ENCODE measurements around the gene HLA-DOB. TPM values are rescaled to one million over a fixed set of nuclear protein-coding genes. Genes with fewer than 3 reads are reported as not detected.

The HLA-DOB gene
- total RNA-seq = 10 to 100 TPM; 15.6 to 17.0 TPM

DNA sequence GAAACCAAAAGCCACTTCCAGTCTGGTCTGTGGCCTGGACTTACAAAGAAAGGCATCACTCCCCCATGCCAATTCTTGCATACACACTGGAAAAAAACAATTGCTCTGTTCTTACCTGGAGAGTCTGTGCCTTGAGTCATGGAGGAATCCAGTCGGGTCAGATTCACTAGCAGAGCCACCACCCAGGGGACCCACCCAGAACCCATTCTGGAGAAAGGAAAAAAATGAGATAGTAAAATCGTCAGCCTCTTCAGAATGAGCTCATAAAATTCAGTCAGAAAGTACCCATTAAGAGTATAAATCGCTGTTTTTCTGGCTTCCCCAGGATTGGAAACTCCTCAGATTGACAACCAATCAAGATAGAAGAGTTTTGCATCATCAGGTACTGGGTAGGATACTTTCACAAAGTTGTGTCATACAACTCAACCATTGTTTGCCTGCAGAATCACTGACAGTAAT lies at the start of gene HLA-DOB:
HLA-DOB (minus strand) TSS at position 257 of the 459 bp plus-strand sequence; CDS start at position 206, 51 bp downstream.
- Mint-ChIP-seq H3K36me3 (ENCODE audit: low read depth) (peaks cover 45% of the 10 kb centered on the region), H3K4me1 (ENCODE audit: low read depth) (peaks cover 16% of the 10 kb centered on the region), H3K27ac (no peak within 1 kb of the TSS), H3K27me3 (ENCODE audit: low read depth) (no peaks in the 10 kb centered on the region), H3K4me3 (no peak within 1 kb of the TSS), H3K9me3 (ENCODE audit: insufficient read depth) (no peaks in the 10 kb centered on the region)
- DNase-seq (no peak), ATAC-seq (no peak)
- POLR2A ChIA-PET = no interaction called here
- CTCF ChIA-PET = no interaction called here

DNA sequence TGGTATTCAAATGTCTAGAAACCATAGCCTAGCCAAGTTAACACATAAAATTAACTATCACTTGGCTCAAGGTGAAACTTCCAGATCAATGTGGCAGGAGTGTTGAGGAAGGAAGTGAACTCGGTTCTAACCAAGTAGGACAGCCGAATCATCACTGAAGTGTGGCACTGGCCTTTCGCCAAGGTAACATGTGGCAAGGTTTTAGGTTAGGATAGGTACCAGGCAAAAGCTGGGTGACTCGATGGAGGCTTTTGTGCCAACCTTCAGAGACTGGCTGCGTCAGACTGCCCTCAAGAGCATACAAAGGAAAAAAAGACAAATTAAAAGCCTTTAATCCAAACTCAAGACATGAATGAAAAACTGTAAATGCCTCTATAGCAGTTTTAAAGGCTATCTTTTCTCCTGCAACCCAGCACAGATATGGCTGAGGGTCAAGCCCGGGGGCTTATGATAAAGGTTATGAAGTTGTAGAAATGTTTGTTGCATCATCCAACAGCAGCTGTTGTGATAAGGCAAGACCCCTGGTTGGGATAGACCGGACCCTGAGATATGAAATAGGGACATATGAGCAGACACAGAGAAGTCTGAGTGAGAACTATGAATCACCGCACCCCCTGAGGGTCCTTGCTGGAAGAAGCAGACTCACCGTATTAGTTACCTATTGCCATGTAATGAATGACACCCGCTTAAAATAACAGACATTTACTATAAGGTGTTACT lies 49.1 kb upstream of the HLA-DOB start:
- ChIA-PET CTCF (interaction anchor here (0.5 to 10.6 kb wide), 3 partner anchors 9 to 40 kb away, joined by 3 to 512 read pairs (median 236); partner anchors contain the start of genes PSMB8, PSMB9, TAP1 and TAP2), POLR2A (interaction anchor here (1.0 to 10.3 kb wide), 3 partner anchors 11 to 106 kb away, joined by 3 to 240 read pairs (median 82); partner anchors contain the start of genes PSMB8, PSMB9, TAP1 and TAP2)
- peaks cover 35% of the 10 kb centered on the region for H3K4me1 Mint-ChIP-seq (ENCODE audit: low read depth)
- peaks cover 29% of the 10 kb centered on the region for H3K36me3 Mint-ChIP-seq (ENCODE audit: low read depth)
- no peaks in the 10 kb centered on the region for H3K9me3 Mint-ChIP-seq (ENCODE audit: insufficient read depth)
- DNase-seq (no peak), ATAC-seq (no peak)
- H3K4me3 Mint-ChIP-seq = no peak overlapping the region
- H3K27ac Mint-ChIP-seq = peak overlapping the region; percentile 66
- peaks cover 3% of the 10 kb centered on the region for H3K27me3 Mint-ChIP-seq (ENCODE audit: low read depth)

DNA sequence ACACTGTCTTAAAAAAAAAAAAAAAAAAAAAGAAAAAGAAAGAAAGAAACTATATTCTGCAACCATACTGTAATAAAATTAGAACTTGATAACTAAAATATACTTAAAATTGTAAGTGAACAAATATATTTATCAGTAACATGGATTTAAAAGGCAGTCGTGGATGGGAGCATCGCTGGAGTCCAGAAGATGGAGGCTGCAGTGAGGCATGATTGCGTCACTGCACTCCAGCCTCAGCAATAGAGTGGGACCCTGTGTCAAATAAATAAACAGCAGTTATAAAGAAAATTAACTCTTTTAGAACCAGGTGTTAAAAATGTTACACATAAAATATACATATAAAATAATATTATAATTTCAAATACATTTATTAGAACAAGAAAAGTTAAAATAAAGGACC lies 45.9 kb upstream of the HLA-DOB start:
- Mint-ChIP-seq H3K9me3 (ENCODE audit: insufficient read depth) (no peaks in the 10 kb centered on the region), H3K4me1 (ENCODE audit: low read depth) (peaks cover 54% of the 10 kb centered on the region), H3K36me3 (ENCODE audit: low read depth) (peaks cover 51% of the 10 kb centered on the region), H3K27me3 (ENCODE audit: low read depth) (no peaks in the 10 kb centered on the region), H3K4me3 (no peak overlapping the region), H3K27ac (no peak overlapping the region)
- ATAC-seq (no peak), DNase-seq (no peak)
- POLR2A ChIA-PET = interaction anchor here (1.3 to 10.3 kb wide), 3 partner anchors 9 to 109 kb away, joined by 5 to 240 read pairs (median 12); partner anchors contain the start of genes PSMB8, PSMB9, TAP1 and TAP2
- CTCF ChIA-PET = interaction anchor here (1.6 to 10.6 kb wide), 3 partner anchors 6 to 122 kb away, joined by 5 to 512 read pairs (median 236); partner anchors contain the start of genes PSMB8, PSMB9, TAP1 and TAP2

DNA sequence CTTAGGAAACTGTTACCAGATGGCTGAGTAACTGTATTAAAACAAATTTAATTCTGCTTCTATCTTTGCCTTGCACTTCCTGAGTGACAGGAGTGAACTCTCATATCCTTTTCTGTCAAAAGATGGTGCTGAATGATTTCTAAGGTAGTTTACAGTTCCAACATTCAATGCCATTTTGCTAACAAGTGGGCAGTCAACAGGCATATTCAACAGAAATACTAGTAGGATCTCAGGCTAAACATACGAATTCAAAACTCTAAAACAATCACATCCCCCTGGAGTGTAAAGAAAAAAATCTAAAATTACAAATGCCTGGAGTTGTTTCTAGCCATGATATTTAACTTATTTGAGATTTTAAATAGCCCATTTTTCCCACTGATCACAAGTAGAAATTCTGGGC lies 43.9 kb upstream of the HLA-DOB start:
- Mint-ChIP-seq H3K27me3 (ENCODE audit: low read depth) (no peaks in the 10 kb centered on the region), H3K4me1 (ENCODE audit: low read depth) (peaks cover 51% of the 10 kb centered on the region), H3K9me3 (ENCODE audit: insufficient read depth) (no peaks in the 10 kb centered on the region), H3K27ac (no peak overlapping the region), H3K36me3 (ENCODE audit: low read depth) (peaks cover 69% of the 10 kb centered on the region), H3K4me3 (no peak overlapping the region)
- POLR2A ChIA-PET = interaction anchor here (9.1 kb wide), 1 partner anchor 19 kb away, joined by 812 read pairs; the partner anchor contains the start of genes PSMB8 and TAP2
- DNase-seq (no peak), ATAC-seq (no peak)
- CTCF ChIA-PET = interaction anchor here (8.0 to 9.6 kb wide), 2 partner anchors 7 to 21 kb away, joined by 236 to 400 read pairs; partner anchors contain the start of gene TAP2

DNA sequence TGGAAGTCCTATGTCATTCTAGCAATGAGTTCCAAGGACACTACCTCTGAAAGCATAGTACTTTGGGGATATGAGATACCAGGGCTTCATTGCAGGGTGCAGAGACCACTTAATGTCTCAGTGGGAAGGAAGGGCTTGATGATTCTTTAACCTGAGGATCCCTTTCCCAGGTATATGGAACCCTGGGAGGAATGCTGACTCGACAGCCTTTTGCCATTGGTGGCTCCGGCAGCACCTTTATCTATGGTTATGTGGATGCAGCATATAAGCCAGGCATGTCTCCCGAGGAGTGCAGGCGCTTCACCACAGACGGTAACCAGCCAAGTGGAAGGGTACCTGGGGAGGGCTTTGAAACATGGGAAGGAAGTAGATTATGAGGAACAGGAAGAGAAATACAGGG lies 41.4 kb upstream of the HLA-DOB start:
- POLR2A ChIA-PET = interaction anchor here (0.7 to 9.1 kb wide), 5 partner anchors 10 to 126 kb away, joined by 3 to 812 read pairs (median 4); partner anchors contain the start of genes PSMB8 and TAP2
- Mint-ChIP-seq H3K4me1 (ENCODE audit: low read depth) (peaks cover 48% of the 10 kb centered on the region), H3K27ac (peak overlapping the region; percentile 60), H3K9me3 (ENCODE audit: insufficient read depth) (no peaks in the 10 kb centered on the region), H3K36me3 (ENCODE audit: low read depth) (peaks cover 78% of the 10 kb centered on the region), H3K27me3 (ENCODE audit: low read depth) (no peaks in the 10 kb centered on the region), H3K4me3 (no peak overlapping the region)
- ATAC-seq (no peak), DNase-seq (no peak)
- CTCF ChIA-PET = interaction anchor here (0.9 to 9.6 kb wide), 7 partner anchors 9 to 126 kb away, joined by 3 to 400 read pairs (median 6); partner anchors contain the start of genes BRD2 and TAP2

DNA sequence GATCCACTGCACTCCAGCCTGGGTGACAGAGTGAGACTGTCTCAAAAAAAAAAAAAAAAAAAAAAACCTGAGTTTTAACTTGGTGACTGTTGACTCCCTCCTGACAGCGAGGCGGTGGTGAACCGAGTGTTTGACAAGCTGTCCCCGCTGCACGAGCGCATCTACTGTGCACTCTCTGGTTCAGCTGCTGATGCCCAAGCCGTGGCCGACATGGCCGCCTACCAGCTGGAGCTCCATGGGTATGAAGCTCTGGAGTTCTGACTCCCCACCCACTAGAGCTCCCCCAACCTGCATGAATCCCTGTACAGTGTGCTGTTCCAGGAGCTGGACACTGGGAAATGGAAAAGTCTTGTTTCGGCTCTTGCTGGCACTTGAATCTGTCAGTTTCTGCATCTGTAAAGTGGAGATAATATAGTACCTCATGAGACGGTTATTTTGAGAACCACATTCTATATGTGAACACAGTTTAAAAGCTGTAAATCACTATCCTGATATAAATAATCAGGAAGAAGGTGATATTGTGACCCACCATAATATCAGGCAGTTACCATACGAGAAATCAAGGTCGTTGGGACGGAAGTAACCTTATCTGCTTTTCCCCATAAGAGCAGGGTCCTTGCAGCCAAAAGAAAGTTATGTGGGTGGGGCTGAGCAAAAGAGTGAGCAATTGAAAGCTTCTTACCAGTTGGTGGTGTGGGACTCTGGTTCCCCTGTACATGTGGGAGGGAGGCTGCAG lies 40.5 kb upstream of the HLA-DOB start:
- DNase-seq (no peak), ATAC-seq (no peak)
- Mint-ChIP-seq H3K9me3 (ENCODE audit: insufficient read depth) (no peaks in the 10 kb centered on the region), H3K27me3 (ENCODE audit: low read depth) (no peaks in the 10 kb centered on the region), H3K27ac (peak overlapping the region; percentile 60), H3K4me1 (ENCODE audit: low read depth) (peaks cover 48% of the 10 kb centered on the region), H3K4me3 (no peak overlapping the region), H3K36me3 (ENCODE audit: low read depth) (peaks cover 82% of the 10 kb centered on the region)
- POLR2A ChIA-PET = interaction anchor here (0.6 to 9.1 kb wide), 7 partner anchors 10 to 127 kb away, joined by 3 to 812 read pairs (median 4); partner anchors contain the start of genes PSMB8 and TAP2
- CTCF ChIA-PET = interaction anchor here (0.5 to 9.6 kb wide), 7 partner anchors 10 to 625 kb away, joined by 3 to 400 read pairs (median 9); partner anchors contain the start of genes BRD2, HLA-DMA and TAP2

DNA sequence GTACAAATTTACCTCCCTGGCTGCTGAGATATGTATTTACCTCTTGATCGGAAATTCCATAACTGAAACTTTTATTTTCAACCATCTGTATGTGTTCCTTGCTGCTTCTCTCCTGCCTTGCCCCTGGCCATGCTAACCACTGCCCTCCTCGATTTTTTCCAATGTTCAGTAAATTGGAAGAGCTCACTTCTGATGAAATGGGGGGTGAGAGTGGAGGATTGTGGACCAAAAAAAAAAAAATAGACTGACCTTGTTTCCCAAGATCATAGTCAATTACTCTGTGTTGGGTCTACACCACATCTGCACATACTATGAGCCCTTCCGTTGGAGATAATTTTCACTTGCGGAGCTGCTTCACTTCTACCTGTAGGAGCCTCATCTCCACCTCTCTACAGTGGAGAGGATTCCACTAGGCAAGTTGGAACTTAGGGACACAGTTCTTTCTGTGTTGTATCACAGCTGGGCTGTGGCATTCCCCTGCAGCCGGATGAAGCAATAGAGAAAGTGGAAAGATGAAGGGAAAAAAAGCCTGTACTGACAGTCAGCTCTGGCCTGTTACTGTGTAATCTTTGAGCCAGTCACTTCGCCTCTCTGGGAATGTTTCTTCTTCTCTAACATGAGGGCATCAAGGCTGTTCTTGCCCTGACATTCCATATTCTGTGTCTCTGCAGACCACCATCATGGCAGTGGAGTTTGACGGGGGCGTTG lies 38.8 kb upstream of the HLA-DOB start:
- peak; percentile 19 for DNase-seq
- no peaks in the 10 kb centered on the region for H3K9me3 Mint-ChIP-seq (ENCODE audit: insufficient read depth)
- peaks cover 84% of the 10 kb centered on the region for H3K36me3 Mint-ChIP-seq (ENCODE audit: low read depth)
- peak overlapping the region; percentile 100 for H3K27ac Mint-ChIP-seq
- ChIA-PET CTCF (interaction anchor here (0.8 to 9.6 kb wide), 12 partner anchors 11 to 611 kb away, joined by 3 to 400 read pairs (median 8); partner anchors contain the start of genes HLA-DMA, PSMB8 and TAP2), POLR2A (interaction anchor here (1.0 to 9.1 kb wide), 7 partner anchors 9 to 394 kb away, joined by 3 to 812 read pairs (median 21); partner anchors contain the start of genes BRD2, PSMB8 and TAP2)
- no peak for ATAC-seq
- peak overlapping the region; percentile 97 for H3K4me3 Mint-ChIP-seq
- peaks cover 55% of the 10 kb centered on the region for H3K4me1 Mint-ChIP-seq (ENCODE audit: low read depth)
- no peaks in the 10 kb centered on the region for H3K27me3 Mint-ChIP-seq (ENCODE audit: low read depth)

DNA sequence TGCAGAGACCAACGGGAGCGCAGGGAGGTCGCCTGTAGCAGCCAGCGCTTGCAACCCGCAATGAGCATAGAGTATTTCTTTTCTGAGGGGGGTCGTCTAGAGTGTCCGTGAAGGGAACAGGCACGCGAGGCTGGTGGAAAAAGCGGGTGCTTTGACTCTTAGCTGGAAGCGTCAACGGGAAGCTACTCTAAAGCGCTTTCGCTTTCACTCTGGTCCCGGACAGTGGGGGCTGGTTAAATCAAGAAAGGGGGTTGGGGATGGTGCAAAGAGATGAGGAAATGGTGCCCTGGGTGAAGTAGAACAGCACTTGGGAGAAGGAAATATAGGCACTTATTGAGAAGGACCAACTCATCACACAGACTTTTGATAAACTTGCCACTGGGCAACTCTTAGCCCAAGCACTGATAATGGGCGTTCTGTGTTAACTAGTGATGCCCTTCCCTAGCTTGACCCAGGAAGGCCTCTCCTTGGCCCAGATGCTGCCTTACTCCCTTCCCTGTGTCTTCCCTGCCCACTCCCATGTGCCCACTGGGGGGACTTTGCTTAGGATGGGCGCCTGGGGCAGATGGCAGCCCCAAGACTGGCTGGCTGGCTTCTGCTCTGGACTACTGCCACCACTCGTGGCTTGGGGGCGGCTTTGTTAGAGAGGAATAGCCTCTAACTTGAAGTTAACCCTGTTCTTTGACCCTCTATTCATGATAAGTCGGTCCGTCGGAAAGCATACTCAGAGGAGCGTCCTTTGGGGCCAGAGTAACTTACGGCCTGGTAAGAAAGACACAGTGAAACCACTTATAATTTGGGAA lies 37.8 kb upstream of the HLA-DOB start:
- DNase-seq = peak; percentile 80

DNA sequence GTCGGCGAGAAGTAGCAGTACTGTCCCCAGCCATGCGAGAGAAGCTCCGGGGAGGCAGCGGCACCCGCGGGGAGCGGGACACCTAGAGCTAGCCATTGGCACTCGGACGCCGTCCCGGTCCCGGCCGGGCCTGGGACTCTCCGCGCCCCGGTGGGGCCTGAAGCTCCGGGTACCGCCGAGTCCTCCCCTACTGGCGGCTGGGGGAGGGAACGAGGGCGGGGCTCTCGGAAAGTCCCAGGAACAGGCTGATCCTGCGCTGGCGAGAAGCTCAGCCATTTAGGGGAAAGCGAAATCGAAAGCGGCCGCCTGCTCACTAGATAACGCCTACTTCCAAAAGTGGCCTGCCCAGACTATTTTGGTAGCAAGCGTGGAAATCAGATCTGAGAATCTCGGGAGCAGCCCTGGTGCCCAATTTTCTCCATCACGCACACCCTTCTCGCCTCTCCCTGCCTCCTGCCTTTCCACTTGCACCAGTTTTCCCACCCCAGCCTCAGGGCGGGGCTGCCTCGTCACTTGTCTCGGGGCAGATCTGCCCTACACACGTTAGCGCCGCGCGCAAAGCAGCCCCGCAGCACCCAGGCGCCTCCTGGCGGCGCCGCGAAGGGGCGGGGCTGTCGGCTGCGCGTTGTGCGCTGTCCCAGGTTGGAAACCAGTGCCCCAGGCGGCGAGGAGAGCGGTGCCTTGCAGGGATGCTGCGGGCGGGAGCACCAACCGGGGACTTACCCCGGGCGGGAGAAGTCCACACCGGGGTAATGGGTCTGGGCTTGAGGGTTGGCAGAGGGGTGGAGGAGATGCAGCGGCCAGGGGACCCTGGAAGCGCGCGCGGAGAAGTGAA lies 37.0 kb upstream of the HLA-DOB start, which contains the start of the genes PSMB9 and TAP1:
PSMB9 (plus strand) TSS at position 652 of the 835 bp plus-strand sequence; CDS start at position 690, 38 bp downstream.
TAP1 (minus strand) TSS at position 164 of the 835 bp plus-strand sequence; CDS start at position 96, 68 bp downstream.
- H3K27me3 Mint-ChIP-seq (ENCODE audit: low read depth) = no peaks in the 10 kb centered on the region
- CTCF ChIA-PET = interaction anchor here (0.7 to 9.6 kb wide), 21 partner anchors 9 to 609 kb away, joined by 3 to 400 read pairs (median 4); partner anchors contain the start of genes BRD2, HLA-DMA, HLA-DPB1 and PSMB8
- H3K4me3 Mint-ChIP-seq = peak within 1 kb of the TSS; percentile 97
- H3K27ac Mint-ChIP-seq = peak within 1 kb of the TSS; percentile 100
- ATAC-seq (peak; percentile 85), DNase-seq (peak; percentile 97)
- H3K9me3 Mint-ChIP-seq (ENCODE audit: insufficient read depth) = no peaks in the 10 kb centered on the region
- POLR2A ChIA-PET = interaction anchor here (0.7 to 9.1 kb wide), 17 partner anchors 10 to 556 kb away, joined by 3 to 812 read pairs (median 4); partner anchors contain the start of genes BRD2, HLA-DMA, PSMB8 and TAP2
- peaks cover 58% of the 10 kb centered on the region for H3K4me1 Mint-ChIP-seq (ENCODE audit: low read depth)
- H3K36me3 Mint-ChIP-seq (ENCODE audit: low read depth) = peaks cover 85% of the 10 kb centered on the region

More for the DNA sequence above, 37.8 kb upstream of the HLA-DOB start:
- Mint-ChIP-seq H3K27ac (peak overlapping the region; percentile 100), H3K27me3 (ENCODE audit: low read depth) (no peaks in the 10 kb centered on the region), H3K9me3 (ENCODE audit: insufficient read depth) (no peaks in the 10 kb centered on the region), H3K4me1 (ENCODE audit: low read depth) (peaks cover 60% of the 10 kb centered on the region), H3K4me3 (peak overlapping the region; percentile 97), H3K36me3 (ENCODE audit: low read depth) (peaks cover 87% of the 10 kb centered on the region)
- ChIA-PET CTCF (interaction anchor here (0.7 to 9.6 kb wide), 13 partner anchors 10 to 610 kb away, joined by 3 to 400 read pairs (median 11); partner anchors contain the start of genes HLA-DMA, PSMB8 and TAP2), POLR2A (interaction anchor here (0.6 to 9.1 kb wide), 12 partner anchors 9 to 395 kb away, joined by 3 to 812 read pairs (median 4); partner anchors contain the start of genes BRD2, PSMB8 and TAP2)
- peak; percentile 42 for ATAC-seq

Data from activated CD8-positive, alpha-beta T cell treated with anti-CD3 and anti-CD28 coated beads, Interleukin-2, amount 10 ng/mL, durations not matched to agents 7 days and 5 days (primary cell).